ENCODE results near the gene ACTR1A.

Gene ACTR1A

DNA sequence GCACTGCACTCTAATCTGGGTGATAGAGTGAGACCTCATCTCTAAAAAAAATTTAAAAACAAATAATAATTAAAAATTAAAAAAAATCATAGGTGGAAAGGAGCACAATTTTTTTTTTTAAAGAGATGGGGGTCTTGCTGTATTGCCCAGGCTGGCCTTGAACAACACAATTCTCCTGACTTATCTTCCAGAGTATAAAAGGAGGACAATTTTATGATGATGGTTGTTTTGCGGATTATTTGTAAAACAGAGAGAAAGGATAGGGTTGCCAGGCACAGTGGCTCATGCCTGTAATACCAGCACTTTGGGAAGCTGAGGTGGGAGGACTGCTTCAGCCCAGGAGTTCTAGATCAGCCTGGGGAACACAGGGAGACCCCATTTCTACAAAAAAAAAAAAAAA, 5.0 kb downstream of the ACTR1A start:
- no peak for DNase-seq (ENCODE audit: low spot score)
- TF ChIP-seq, protein P1, sequence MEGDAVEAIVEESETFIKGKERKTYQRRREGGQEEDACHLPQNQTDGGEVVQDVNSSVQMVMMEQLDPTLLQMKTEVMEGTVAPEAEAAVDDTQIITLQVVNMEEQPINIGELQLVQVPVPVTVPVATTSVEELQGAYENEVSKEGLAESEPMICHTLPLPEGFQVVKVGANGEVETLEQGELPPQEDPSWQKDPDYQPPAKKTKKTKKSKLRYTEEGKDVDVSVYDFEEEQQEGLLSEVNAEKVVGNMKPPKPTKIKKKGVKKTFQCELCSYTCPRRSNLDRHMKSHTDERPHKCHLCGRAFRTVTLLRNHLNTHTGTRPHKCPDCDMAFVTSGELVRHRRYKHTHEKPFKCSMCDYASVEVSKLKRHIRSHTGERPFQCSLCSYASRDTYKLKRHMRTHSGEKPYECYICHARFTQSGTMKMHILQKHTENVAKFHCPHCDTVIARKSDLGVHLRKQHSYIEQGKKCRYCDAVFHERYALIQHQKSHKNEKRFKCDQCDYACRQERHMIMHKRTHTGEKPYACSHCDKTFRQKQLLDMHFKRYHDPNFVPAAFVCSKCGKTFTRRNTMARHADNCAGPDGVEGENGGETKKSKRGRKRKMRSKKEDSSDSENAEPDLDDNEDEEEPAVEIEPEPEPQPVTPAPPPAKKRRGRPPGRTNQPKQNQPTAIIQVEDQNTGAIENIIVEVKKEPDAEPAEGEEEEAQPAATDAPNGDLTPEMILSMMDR (IDR thresholded peaks at IDR 0.05; ENCODE audit: extremely low read depth, missing control alignments), result no peak

DNA sequence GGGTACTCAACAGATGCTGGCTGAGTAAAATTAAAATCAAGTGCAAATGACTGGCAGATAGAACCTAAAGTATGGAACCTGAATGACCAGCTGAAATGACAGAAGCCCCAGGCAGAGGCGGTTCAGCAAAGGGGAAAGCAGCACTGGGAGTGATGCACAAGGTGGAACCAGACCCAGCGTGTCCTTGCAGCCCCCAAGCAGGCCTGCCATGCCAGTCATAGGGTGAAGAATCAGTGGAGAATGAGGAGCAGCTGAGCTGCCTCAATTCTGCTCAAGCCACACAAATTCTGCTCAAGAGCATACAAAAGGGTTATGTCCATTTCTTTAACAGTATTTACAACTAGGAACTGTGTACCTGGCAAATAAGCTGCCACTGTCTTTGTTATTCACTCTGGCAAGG, 8.7 kb downstream of the ACTR1A start:
- TF ChIP-seq, protein P1 (IDR thresholded peaks at IDR 0.05; ENCODE audit: extremely low read depth, missing control alignments), result no peak

DNA sequence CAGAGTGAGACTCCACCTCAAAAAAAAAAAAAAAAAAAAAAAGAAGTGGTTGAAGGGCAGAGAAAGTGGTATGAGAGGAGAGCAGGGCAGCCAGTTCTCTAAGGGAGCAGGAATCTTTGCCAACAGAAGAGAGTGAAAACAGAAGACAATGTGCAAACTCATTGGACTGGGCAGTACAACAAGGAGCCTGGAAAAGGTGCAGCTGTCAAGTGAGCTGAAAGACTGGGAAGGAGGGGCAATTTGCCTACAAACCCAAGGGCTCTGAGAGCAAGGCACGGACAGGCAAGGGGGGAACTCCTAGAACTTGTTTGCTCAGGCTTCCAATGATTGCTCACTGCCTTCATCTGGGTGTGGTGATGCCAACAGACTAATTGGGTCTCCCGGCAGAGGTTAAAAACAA, 9.5 kb downstream of the ACTR1A start:
- TF ChIP-seq, protein P1 (IDR thresholded peaks at IDR 0.05; ENCODE audit: extremely low read depth, missing control alignments), result no peak
- DNase-seq (ENCODE audit: low spot score), result no peak

More for the DNA sequence above, 8.7 kb downstream of the ACTR1A start:
- no peak for DNase-seq (ENCODE audit: low spot score)

DNA sequence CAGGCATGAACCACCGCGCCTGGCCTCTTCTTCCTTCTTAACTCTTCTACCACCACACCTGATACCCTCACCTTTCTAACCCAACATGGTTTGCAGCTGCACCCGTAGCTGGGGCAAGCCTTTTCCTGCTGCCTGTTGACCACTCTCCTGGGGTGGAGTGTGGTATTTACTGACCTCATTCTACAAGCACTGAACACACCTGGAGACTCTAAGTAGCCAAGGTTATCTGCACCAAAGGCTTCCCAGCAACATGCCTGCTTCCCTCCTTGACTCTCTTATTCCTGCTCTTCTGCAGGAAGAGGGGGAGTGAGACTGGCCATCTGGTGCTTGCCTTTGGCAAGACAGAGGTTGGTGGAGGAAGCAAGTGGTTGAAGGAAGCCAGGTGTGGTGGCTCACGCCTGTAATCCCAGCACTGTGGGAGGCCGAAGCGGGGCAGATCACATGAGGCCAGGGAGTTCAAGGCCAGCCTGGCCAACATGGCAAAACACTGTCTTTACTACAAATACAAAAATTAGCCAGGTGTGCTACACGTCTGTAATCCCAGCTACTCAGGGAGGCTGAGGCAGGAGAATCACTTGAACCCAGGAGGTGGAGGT, 10.1 kb downstream of the ACTR1A start:
- no peak for DNase-seq (ENCODE audit: low spot score)
- TF ChIP-seq, protein P1 (IDR thresholded peaks at IDR 0.05; ENCODE audit: extremely low read depth, missing control alignments), result no peak

DNA sequence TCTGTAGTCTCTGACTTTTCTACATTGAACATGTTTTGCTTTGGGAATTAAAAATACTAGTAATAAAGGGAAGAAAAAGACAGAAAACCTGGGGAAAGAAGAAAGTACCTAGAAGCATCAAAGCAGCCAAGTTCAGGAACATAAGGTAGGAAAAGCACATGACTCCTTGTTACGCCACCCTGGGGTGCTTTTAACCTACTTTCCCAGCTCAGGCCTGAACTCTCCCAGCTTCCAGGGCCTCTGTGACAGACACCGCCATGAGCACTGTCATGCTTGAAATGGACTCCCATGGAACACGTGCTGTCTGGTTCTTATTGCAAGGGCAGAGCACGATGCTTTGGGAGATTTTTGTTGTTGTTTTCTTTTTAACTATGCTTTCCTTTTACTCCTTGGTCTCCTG, 11.4 kb downstream of the ACTR1A start:
- TF ChIP-seq, protein P1 (IDR thresholded peaks at IDR 0.05; ENCODE audit: extremely low read depth, missing control alignments), result no peak
- DNase-seq (ENCODE audit: low spot score), result no peak

DNA sequence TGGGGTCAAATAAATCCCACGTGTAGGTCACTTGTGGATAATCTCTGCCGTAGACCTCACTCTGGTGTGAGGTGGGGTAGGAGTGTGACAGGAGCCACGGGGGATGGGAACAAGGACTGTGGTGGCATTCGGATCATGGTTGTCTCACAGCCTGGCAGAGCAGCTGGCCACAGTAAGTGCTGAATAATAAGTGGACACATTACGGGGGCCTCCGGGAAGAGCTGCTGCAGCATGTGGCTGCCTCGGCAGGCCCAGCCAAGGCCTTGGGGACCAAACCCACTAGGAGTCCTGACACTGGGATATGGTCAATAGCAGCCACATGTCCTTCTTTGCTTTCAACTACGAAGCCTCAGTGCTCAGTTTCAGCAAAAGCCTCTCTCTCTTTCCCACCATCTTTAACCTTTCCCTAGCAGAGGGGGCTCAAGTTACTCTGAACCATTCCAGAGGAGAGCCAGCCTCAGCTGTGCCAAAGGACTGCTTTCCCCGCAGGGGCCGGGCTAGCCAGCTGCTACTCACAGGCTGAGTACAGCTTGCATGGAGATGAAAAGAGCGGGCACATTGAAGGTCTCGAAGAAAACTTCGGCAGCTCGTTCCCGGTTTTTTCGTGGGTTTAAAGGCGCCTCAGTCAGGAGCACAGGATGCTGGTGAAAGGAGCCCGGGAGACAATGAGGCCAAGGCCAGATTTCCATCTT, 17.3 kb downstream of the ACTR1A start:
- no peak for DNase-seq (ENCODE audit: low spot score)
- TF ChIP-seq, protein P1 (IDR thresholded peaks at IDR 0.05; ENCODE audit: extremely low read depth, missing control alignments), result no peak

DNA sequence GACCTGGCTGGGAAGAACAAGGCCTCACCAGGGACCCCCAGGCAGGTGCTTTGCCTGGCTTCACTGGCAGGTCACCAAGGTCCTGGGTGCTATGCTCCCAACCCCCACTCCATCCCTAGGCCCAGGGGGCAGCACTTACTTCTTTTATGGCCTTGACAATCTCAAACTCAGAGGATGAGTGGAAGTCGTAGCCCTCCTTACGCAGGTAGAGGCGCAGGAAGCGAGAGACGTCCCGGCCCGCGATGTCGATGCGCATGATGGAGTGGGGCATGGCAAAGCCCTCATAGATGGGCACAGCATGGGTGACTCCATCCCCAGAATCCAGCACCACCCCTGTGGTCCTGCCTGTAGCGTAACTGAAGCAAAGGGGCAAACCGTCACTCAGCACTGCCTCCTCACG, 18.5 kb downstream of the ACTR1A start:
- no peak for DNase-seq (ENCODE audit: low spot score)
- TF ChIP-seq, protein P1 (IDR thresholded peaks at IDR 0.05; ENCODE audit: extremely low read depth, missing control alignments), result no peak
